ENCODE results near the gene LINGO3. TPM values are rescaled to one million over a fixed set of nuclear protein-coding genes. Genes with fewer than 3 reads are reported as not detected.

The LINGO3 gene
- total RNA-seq, 4 donors from 2014 or later, result 0.39 TPM; not detected in 3

GRCh38 chr19:2261438-2262172 is 46.3 kb downstream of the LINGO3 start:
- WGBS, 2 donors, result 69 to 71% methylated on average over 7 of the region's 7 CpGs

GRCh38 chr19:2260341-2260805 is 47.6 kb downstream of the LINGO3 start:
- Histone ChIP-seq H3K27me3 (no peaks in the 10 kb centered on the region), H3K27ac (peak overlapping the region in 1 of 4 donors; percentile 12), H3K4me3 (no peak overlapping the region), H3K9me3 (no peaks in the 10 kb centered on the region), H3K36me3 (no peaks in the 10 kb centered on the region), H3K4me1 (no peaks in the 10 kb centered on the region)
- WGBS, 2 donors, result 67 to 68% methylated on average over 11 of the region's 11 CpGs
- DNase-seq (ENCODE audit: low spot score in 2 of 2), result no peak
- no peak for TF ChIP-seq CTCF (IDR thresholded peaks at IDR 0.05)
- no peak for TF ChIP-seq POLR2A (IDR thresholded peaks at IDR 0.05)
- TF ChIP-seq EP300 (IDR thresholded peaks at IDR 0.05), result no peak

More at GRCh38 chr19:2261438-2262172, 46.3 kb downstream of the LINGO3 start:
- TF ChIP-seq EP300 (IDR thresholded peaks at IDR 0.05), result no peak
- TF ChIP-seq CTCF (IDR thresholded peaks at IDR 0.05), result peak in 4 of 5 experiments; percentile 12 to 42 (median 22)
- H3K4me3 ChIP-seq, result no peak overlapping the region
- H3K9me3 ChIP-seq, result no peaks in the 10 kb centered on the region
- no peaks in the 10 kb centered on the region for H3K27me3 ChIP-seq
- DNase-seq (ENCODE audit: low spot score in 2 of 2), result peak in 1 of 2 donors; percentile 43
- H3K36me3 ChIP-seq, result no peaks in the 10 kb centered on the region
- no peak overlapping the region for H3K27ac ChIP-seq
- peaks cover 0 to 5% (median 5%) of the 10 kb centered on the region in 4 donors for H3K4me1 ChIP-seq

GRCh38 chr19:2259336-2259735 is 48.6 kb downstream of the LINGO3 start:
- H3K4me1 ChIP-seq, result no peaks in the 10 kb centered on the region
- no peak overlapping the region for H3K27ac ChIP-seq
- no peaks in the 10 kb centered on the region for H3K9me3 ChIP-seq
- no peak for DNase-seq (ENCODE audit: low spot score in 2 of 2)
- peaks cover 0 to under 1% of the 10 kb centered on the region in 2 donors for H3K27me3 ChIP-seq
- no peaks in the 10 kb centered on the region for H3K36me3 ChIP-seq
- WGBS, 2 donors, result 76 to 85% methylated on average over 5 of the region's 5 CpGs
- H3K4me3 ChIP-seq, result no peak overlapping the region
- TF ChIP-seq EP300 (IDR thresholded peaks at IDR 0.05) (no peak), POLR2A (IDR thresholded peaks at IDR 0.05) (no peak), CTCF (IDR thresholded peaks at IDR 0.05) (no peak)

Other genes starting within 250 kb of the LINGO3 start
- 10 to 100 TPM; 31.7 to 70.8 (median 35.2) TPM for gene MOB3A, start 211.8 kb downstream of the LINGO3 start, total RNA-seq
- 10 to 100 TPM; 28.6 to 46.3 (median 33.2) TPM for gene IZUMO4, start 211.2 kb downstream of the LINGO3 start, total RNA-seq
- gene AP3D1, start 156.6 kb downstream of the LINGO3 start, total RNA-seq, result 100 to 1,000 TPM in 1 of 4 donors, 10 to 100 TPM in 3; 75.2 to 127 (median 83.3) TPM
- gene DOT1L, start 144.2 kb downstream of the LINGO3 start, total RNA-seq, result 10 to 100 TPM; 13.8 to 59.4 (median 18.1) TPM
- gene PLEKHJ1, start 71.8 kb downstream of the LINGO3 start, total RNA-seq, result 10 to 100 TPM; 37.3 to 67.5 (median 51.2) TPM
- gene SF3A2, start 71.3 kb downstream of the LINGO3 start, total RNA-seq, result 10 to 100 TPM; 21.4 to 84.0 (median 51.8) TPM
- gene AMH, start 58.8 kb downstream of the LINGO3 start, total RNA-seq, result 1 to 10 TPM in 2 of 4 donors, under 1 TPM in 1, not detected in 1; 0.59 to 5.4 (median 2.1) TPM
- not detected for gene JSRP1, start 51.7 kb downstream of the LINGO3 start, total RNA-seq
- gene PEAK3, start 26.0 kb downstream of the LINGO3 start, total RNA-seq, result 1 to 10 TPM in 2 of 4 donors, under 1 TPM in 2; 0.42 to 4.2 (median 2.2) TPM
- 100 to 1,000 TPM in 2 of 4 donors, 10 to 100 TPM in 2; 54.1 to 167 (median 87.7) TPM for gene LSM7, start 20.4 kb upstream of the LINGO3 start, total RNA-seq
- gene SPPL2B, start 20.5 kb upstream of the LINGO3 start, total RNA-seq, result 10 to 100 TPM; 51.1 to 97.2 (median 77.7) TPM
- not detected for gene TMPRSS9, start 52.1 kb upstream of the LINGO3 start, total RNA-seq
- gene TIMM13, start 119.4 kb upstream of the LINGO3 start, total RNA-seq, result 10 to 100 TPM; 28.8 to 48.9 (median 32.3) TPM
- 10 to 100 TPM; 15.3 to 53.1 (median 25.9) TPM for gene LMNB2, start 148.8 kb upstream of the LINGO3 start, total RNA-seq
- gene GADD45B, start 168.0 kb upstream of the LINGO3 start, total RNA-seq, result 100 to 1,000 TPM; 230 to 440 (median 337) TPM